Uterus (tissue), 4 donors: ENCODE results near the gene FOXI1. TPM values are rescaled to one million over a fixed set of nuclear protein-coding genes. Genes with fewer than 3 reads are reported as not detected.

ENCODE experiments used
- DNase-seq, 2 donors: peaks; one replicate each; pipeline ENCODE4 v3.0.0-alpha.2; 2019 to 2020
- H3K27ac ChIP-seq, 2 donors: fragments of 200-600 bp; sonication (generic); 1 replicate in 1 of 2; 2 replicates in 1 of 2; pipeline ENCODE4 v1.5.1; 2016 to 2018
- H3K27me3 ChIP-seq, 2 donors: fragments of 200-600 bp; sonication (generic); one replicate each; pipeline ENCODE4 v1.5.1; 2018 to 2019; ENCODE audit warnings: control low read depth in 1 of 2
- H3K36me3 ChIP-seq, 2 donors: fragments of 200-600 bp; sonication (generic); one replicate each; pipeline ENCODE4 v1.5.1; 2019; ENCODE audit warnings: control low read depth in 1 of 2
- H3K4me1 ChIP-seq, 2 donors: fragments of 200-600 bp; sonication (generic); one replicate each; pipeline ENCODE4 v1.5.1; 2018 to 2019; ENCODE audit warnings: control low read depth in 1 of 2
- H3K4me3 ChIP-seq, 2 donors: fragments of 200-600 bp; sonication (generic); 1 replicate in 1 of 2; 2 replicates in 1 of 2; pipeline ENCODE4 v1.5.1; 2018 to 2019; ENCODE audit warnings: mild to moderate bottlenecking in 1 of 2
- H3K9me3 ChIP-seq, 2 donors: fragments of 200-600 bp; sonication (generic); one replicate each; pipeline ENCODE4 v1.5.1; 2019; ENCODE audit warnings: control low read depth in 1 of 2
- POLR2A ChIP-seq, 2 donors: fragments of 450-650 bp; IDR thresholded peaks; one replicate each; pipeline ENCODE4 v1.6.1; 2016; ENCODE audit warnings: antibody characterized with exemption in 2 of 2, mild to moderate bottlenecking in 1 of 2, moderate library complexity in 1 of 2
- intact Hi-C: fragments of 100-400 bp; cut with DNase I; formaldehyde crosslinking; loops from one replicate; pipeline ENCODE4 v1.15.1; 2023; ENCODE audit warnings: low total_unique reads
- total RNA-seq, 4 donors: library from RNA; depleted of rRNA in 3 of 4; stranded (reverse); fragments of >200 nt in 3 of 4; gene quantifications; one replicate each; pipeline versions ENCODE4 v1.1.0 to v1.2.4, GENCODE V29; 2014 to 2023
- TF ChIP-seq, protein P1 (sequence below), 4 experiments: fragments of 200-600 bp in 2 of 4; fragments of 450-650 bp in 2 of 4; sonication (generic) in 2 of 4; IDR thresholded peaks; one replicate each; pipeline ENCODE4 v1.5.1; 2016 to 2019; ENCODE audit warnings: antibody characterized with exemption in 4 of 4, mild to moderate bottlenecking in 2 of 4, moderate library complexity in 1 of 4
- donor health status: DM: yes; HTN: yes; CAD: no.

The FOXI1 gene
- total RNA-seq, 4 donors from 2014 or later: not detected

DNA sequence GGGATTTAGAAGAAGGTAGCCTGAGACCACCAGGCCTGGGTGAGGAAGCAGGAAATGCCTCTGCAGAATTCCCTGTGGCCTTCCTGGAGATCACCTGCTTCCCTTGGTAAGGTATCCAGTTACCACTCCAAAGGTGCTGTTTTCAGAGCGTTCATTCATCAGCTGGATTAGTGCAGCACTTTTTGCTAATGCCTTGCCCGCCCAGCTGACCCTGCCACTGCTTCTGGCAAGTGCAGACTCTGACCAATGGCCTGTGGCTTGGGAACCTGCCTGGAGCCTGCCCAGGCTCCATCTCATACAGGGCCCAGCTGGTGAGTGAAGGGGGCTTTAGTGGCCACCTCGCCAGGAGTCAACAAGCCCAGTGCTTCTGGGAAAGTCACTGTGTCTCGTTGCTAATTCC is 48.6 kb downstream of the FOXI1 start:
- Histone ChIP-seq H3K36me3 (no peaks in the 10 kb centered on the region), H3K9me3 (no peaks in the 10 kb centered on the region), H3K27ac (no peak overlapping the region), H3K4me1 (no peaks in the 10 kb centered on the region), H3K27me3 (no peaks in the 10 kb centered on the region), H3K4me3 (no peak overlapping the region)
- TF ChIP-seq POLR2A (IDR thresholded peaks at IDR 0.05): no peak
- TF ChIP-seq, protein P1, sequence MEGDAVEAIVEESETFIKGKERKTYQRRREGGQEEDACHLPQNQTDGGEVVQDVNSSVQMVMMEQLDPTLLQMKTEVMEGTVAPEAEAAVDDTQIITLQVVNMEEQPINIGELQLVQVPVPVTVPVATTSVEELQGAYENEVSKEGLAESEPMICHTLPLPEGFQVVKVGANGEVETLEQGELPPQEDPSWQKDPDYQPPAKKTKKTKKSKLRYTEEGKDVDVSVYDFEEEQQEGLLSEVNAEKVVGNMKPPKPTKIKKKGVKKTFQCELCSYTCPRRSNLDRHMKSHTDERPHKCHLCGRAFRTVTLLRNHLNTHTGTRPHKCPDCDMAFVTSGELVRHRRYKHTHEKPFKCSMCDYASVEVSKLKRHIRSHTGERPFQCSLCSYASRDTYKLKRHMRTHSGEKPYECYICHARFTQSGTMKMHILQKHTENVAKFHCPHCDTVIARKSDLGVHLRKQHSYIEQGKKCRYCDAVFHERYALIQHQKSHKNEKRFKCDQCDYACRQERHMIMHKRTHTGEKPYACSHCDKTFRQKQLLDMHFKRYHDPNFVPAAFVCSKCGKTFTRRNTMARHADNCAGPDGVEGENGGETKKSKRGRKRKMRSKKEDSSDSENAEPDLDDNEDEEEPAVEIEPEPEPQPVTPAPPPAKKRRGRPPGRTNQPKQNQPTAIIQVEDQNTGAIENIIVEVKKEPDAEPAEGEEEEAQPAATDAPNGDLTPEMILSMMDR (IDR thresholded peaks at IDR 0.05): no peak
- DNase-seq: no peak
- intact Hi-C loops: no loop called here

DNA sequence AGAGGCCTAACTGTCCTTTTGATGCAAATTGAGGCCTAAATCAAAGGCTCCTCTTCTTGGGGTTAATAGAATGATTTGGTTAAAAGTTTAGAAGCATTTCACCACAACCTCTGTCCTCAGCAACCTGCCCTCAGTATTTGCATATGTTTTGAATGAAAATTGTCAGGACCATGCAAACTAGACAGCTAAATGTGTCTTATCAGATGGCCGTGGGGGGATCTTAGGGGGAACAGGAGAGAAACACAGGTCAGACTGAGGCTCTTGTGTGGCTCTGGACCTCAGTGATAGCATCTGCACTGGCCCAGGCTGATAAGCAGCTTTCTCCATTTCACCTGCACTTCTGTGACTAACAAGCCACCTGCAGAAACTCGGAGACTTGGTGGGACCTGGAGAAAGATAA is 49.0 kb downstream of the FOXI1 start:
- intact Hi-C loops: no loop called here
- no peak for DNase-seq

DNA sequence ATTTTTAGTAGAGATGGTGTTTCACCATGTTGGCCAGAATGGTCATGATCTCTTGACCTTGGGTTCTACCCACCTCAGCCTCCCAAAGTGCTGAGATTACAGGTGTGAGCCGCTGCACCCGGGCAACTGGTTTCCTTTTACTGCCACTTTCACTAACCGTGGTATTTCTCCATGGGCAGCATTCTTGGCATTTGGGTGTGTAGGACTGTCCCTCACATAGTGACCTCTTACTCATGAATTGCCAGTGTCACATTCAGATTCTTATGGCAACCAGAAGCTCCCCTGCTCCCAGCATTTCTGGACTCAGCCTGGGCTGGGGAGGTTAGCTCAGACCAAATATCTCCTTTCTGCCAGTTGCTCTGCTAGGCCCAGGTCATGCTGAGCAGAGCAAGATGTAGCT is 50.1 kb downstream of the FOXI1 start:
- H3K4me1 ChIP-seq: no peaks in the 10 kb centered on the region
- TF ChIP-seq POLR2A (IDR thresholded peaks at IDR 0.05): no peak
- TF ChIP-seq, protein P1 (IDR thresholded peaks at IDR 0.05): no peak
- no peaks in the 10 kb centered on the region for H3K9me3 ChIP-seq
- H3K4me3 ChIP-seq: no peak overlapping the region
- intact Hi-C loops: no loop called here
- no peak for DNase-seq
- H3K27me3 ChIP-seq: no peaks in the 10 kb centered on the region
- no peak overlapping the region for H3K27ac ChIP-seq
- no peaks in the 10 kb centered on the region for H3K36me3 ChIP-seq

More for the DNA sequence above, 49.0 kb downstream of the FOXI1 start:
- TF ChIP-seq, protein P1 (IDR thresholded peaks at IDR 0.05): no peak
- TF ChIP-seq POLR2A (IDR thresholded peaks at IDR 0.05): no peak
- no peaks in the 10 kb centered on the region for H3K36me3 ChIP-seq
- no peaks in the 10 kb centered on the region for H3K4me1 ChIP-seq
- no peaks in the 10 kb centered on the region for H3K27me3 ChIP-seq
- no peak overlapping the region for H3K4me3 ChIP-seq
- no peaks in the 10 kb centered on the region for H3K9me3 ChIP-seq
- no peak overlapping the region for H3K27ac ChIP-seq

DNA sequence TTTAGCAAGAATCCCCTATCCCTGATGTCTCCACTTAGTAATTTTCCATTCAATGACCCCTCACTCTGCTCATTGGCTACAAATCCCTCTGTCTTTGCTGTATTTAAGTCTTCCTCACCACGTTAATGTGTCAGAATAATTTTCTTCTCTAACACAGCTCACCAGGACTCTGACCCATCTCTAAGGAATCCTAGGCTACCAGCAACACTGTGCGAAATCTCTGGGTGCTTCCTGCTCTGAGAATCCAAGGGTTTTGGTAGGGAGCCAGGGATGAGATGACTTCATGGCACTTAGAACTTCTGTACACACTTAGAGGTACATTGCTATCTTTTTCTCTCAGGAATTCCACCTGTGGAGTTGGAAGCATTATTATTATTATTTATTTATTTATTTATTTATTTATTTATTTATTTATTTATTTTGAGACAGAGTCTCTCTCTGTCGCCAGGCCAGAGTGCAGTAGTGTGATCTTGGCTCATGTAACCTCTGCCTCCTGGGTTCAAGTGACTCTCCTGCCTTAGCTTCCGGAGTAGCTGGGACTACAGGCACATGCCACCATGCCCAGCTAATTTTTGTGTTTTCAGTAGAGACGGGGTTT is 53.5 kb downstream of the FOXI1 start:
- no peak for DNase-seq
- H3K27ac ChIP-seq: no peak overlapping the region
- no peaks in the 10 kb centered on the region for H3K27me3 ChIP-seq
- no peak for TF ChIP-seq POLR2A (IDR thresholded peaks at IDR 0.05)
- TF ChIP-seq, protein P1 (IDR thresholded peaks at IDR 0.05): no peak
- no peak overlapping the region for H3K4me3 ChIP-seq
- H3K4me1 ChIP-seq: no peaks in the 10 kb centered on the region
- intact Hi-C loops: no loop called here
- no peaks in the 10 kb centered on the region for H3K36me3 ChIP-seq
- no peaks in the 10 kb centered on the region for H3K9me3 ChIP-seq

Other genes starting within 250 kb of the FOXI1 start
- 1 to 10 TPM in 1 of 4 donors, under 1 TPM in 1, not detected in 2; 0.34 to 2.4 TPM for gene INSYN2B, start 125.4 kb upstream of the FOXI1 start, total RNA-seq
- not detected for gene C5orf58, start 127.1 kb downstream of the FOXI1 start, total RNA-seq
- 10 to 100 TPM in 3 of 4 donors, 1 to 10 TPM in 1; 1.3 to 19.1 (median 11.2) TPM for gene LCP2, start 191.9 kb downstream of the FOXI1 start, total RNA-seq